ENCODE results near the gene LRRC73.

Gene LRRC73

GRCh38 chr6:43493833-43494232 lies 16.3 kb downstream of the LRRC73 start:
- in situ Hi-C loops (cut with HindIII; ENCODE audit: low sequenced_read_pairs), result no loop called here

- in situ Hi-C loops (cut with HindIII; ENCODE audit: low sequenced_read_pairs), result no loop called here
Measured at GRCh38 chr6:43493230-43493629, 16.9 kb downstream of the LRRC73 start.

- in situ Hi-C loops (cut with HindIII; ENCODE audit: low sequenced_read_pairs), result no loop called here
Measured at GRCh38 chr6:43492673-43493072, 17.5 kb downstream of the LRRC73 start.

- in situ Hi-C loops (cut with HindIII; ENCODE audit: low sequenced_read_pairs), result no loop called here
Measured at GRCh38 chr6:43491750-43492661, 18.1 kb downstream of the LRRC73 start.

GRCh38 chr6:43490523-43490939 lies 19.6 kb downstream of the LRRC73 start:
- in situ Hi-C loops (cut with HindIII; ENCODE audit: low sequenced_read_pairs), result no loop called here

DNA sequence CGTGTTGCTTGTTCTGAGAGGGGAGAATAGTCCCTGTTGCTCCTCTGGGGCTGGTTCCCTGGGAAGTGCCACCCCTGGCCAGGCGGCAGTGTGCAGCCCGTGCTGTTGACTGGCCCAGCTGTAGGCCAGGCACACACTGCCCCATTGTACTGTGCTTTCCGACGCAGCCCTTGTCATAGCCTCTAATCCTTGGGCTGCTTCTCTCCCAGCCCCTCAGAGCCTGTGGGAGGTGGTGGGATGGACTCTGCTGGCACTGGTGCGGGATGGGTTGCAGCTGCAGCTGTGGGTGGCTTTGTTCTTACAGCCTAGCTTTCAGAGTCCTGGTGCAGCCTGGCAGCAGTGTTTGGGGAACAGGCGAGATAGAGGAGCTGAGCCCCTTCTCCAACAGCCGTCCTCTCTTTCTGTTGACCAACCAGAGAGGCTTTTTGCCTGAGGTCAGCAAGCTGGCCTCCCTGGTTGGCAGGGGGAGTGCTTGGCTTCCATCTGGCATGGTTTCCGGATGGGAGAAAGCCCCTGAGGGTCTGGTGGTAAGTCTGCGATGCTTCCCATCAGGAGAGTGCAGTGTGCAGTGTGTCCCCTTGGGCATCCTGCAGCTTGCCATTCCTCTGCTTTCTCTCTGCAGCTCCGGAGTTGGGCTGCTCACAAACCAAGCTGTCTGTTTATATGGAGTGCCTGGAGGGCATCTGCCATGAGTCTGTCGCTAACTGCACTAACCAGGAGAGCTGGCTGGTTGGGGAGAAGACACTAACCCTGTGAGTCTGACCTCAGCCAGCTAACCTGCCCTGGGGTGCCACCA lies 20.7 kb downstream of the LRRC73 start:
- in situ Hi-C loops (cut with HindIII; ENCODE audit: low sequenced_read_pairs), result no loop called here

DNA sequence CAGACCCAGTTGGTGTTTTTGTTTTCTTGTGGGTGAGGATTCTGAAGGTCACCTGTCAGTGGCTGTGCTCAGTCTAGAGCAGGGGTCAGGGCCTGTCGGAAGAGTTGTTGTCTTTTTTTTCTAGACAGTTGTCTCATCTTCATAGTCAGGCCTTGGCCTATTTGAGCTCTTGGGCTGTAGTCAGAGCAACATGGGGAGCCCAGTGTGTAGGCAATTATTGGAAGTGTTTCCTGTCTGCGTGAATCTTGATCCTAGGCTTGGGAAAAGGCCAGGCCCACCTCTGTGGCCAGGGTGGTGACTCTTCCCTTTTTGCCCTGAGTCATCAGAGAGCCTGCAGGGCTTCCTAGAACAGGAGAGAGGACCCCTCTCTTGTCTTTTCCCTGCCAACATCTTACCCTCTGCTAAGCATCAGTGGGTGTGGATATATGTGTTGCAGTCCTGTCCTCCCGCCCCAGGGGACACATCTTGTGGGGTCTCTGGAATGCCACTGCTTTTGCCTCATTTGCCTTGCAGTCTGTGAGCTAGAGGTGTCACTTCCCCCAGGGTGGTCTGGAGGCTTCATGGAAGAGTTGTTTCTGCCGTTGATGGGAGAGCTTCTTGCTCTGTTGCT lies 21.4 kb downstream of the LRRC73 start:
- in situ Hi-C loops (cut with HindIII; ENCODE audit: low sequenced_read_pairs), result no loop called here

DNA sequence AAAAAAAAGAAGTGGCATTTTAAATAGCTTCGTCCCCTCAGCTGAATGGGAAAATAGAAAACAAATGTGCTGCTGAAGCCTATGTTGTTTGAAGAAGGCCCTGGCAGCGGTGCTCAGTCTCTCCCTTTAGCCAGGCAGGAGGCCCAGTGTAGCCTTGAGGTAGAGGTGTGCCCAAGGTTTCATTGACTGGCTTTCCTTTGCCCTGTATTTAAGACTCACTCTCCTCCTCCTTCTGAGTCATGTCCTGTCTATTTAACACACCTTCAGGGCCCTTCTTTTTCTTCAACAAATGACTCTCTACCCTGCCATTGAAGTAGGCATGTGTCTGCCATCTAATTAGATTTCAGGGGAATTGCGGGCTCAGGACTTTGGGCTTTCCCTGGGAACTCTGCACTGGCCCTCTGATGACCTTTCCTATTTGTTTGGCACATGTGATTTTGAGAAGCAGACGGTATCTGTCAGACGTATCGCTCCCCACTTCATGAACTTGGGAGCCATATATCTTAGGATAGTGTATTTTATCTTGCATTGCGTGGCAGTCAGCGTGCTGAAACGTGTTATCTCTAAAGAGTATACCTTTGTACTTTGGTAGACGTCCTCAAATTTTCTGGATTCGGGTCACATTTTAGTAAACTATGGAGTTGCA lies 28.4 kb downstream of the LRRC73 start:
- in situ Hi-C loops (cut with HindIII; ENCODE audit: low sequenced_read_pairs), result no loop called here

GRCh38 chr6:43481075-43481474 lies 29.1 kb downstream of the LRRC73 start:
- in situ Hi-C loops (cut with HindIII; ENCODE audit: low sequenced_read_pairs), result no loop called here

GRCh38 chr6:43478008-43478372 lies 32.2 kb downstream of the LRRC73 start:
- in situ Hi-C loops (cut with HindIII; ENCODE audit: low sequenced_read_pairs), result no loop called here

GRCh38 chr6:43477235-43478007 lies 32.7 kb downstream of the LRRC73 start, which contains the start of gene TJAP1:
Gene TJAP1 (plus strand): TSS chr6:43477570. CDS start chr6:43499002, 21,432 bp downstream.
- in situ Hi-C loops (cut with HindIII; ENCODE audit: low sequenced_read_pairs), result no loop called here

DNA sequence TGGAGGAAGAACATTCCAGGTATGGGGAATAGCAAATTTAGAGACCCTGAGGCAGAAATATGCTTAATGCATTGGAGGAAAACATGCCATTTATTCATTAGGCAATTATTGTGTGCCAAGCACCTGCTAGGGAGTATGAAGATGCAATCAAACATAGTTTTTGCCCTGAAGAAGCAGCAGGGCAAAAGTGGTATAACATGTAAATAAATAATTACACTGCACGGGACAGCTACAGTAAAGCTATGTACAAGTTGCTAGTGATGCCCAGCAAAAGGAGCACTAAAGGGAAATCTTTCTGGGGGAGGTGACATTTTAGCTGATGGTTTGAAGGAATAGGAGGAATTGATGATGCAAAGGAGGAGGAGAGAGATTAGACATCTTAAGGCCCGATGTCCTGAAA lies 33.4 kb downstream of the LRRC73 start:
- in situ Hi-C loops (cut with HindIII; ENCODE audit: low sequenced_read_pairs), result no loop called here

GRCh38 chr6:43475516-43475915 lies 34.6 kb downstream of the LRRC73 start:
- in situ Hi-C loops (cut with HindIII; ENCODE audit: low sequenced_read_pairs), result no loop called here

DNA sequence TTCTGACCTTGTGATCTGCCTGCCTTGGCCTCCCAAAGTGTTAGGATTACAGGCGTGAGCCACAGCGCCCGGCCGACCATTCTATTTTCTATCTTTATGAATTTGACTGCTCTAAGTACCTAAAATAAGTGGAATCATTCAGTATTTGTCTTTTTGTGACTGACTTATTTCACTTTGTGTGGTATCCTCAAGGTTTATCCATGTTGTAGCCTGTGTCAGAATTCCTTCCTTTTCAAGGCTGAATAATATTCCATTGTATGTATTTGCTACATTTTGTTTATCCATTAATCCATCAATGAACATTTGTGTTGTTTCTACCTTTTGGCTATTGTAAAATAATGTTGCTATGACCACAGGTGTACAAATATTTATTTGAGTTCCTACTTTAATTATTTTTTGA lies 37.6 kb downstream of the LRRC73 start:
- in situ Hi-C loops (cut with HindIII; ENCODE audit: low sequenced_read_pairs), result no loop called here

GRCh38 chr6:43471399-43471798 lies 38.7 kb downstream of the LRRC73 start:
- in situ Hi-C loops (cut with HindIII; ENCODE audit: low sequenced_read_pairs), result no loop called here

DNA sequence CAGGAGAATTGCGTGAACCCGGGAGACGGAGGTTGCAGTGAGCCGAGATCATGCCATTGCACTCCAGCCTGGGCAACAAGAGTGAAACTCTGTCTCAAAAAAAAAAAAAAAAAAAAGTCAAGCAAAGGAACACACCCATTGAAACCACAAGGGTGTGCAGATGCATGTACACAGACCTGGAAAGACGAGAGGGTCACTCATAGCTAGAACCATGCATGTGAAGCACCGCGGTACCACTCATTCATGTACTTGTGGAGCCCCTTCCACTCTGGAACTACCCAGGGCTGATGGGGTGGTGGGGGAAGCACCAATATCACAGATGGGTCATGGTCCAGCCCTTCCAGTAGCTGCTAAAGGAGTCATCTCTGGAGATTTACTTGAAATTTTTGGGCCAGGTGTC lies 40.2 kb downstream of the LRRC73 start:
- in situ Hi-C loops (cut with HindIII; ENCODE audit: low sequenced_read_pairs), result no loop called here

GRCh38 chr6:43468748-43469681 lies 41.1 kb downstream of the LRRC73 start:
- in situ Hi-C loops (cut with HindIII; ENCODE audit: low sequenced_read_pairs), result no loop called here

DNA sequence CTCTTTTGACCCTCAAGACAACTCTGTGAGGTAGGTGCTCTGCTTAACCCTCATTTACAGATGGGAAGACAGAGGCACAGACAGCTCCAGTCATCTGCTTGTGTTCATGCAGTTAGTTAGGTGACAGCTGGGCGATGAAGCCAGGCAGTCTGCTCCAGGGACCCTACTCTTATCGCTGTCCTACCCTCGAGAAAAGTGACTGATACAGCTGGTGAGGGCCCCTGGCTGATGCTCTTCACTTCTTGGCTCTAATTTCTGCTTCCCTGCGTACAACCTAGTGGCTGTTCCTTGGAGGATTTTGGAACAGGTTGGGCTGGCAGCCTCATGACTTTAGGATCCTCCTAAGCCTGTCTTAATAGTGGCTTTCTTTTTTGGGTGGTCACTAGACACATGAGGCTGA lies 41.9 kb downstream of the LRRC73 start:
- in situ Hi-C loops (cut with HindIII; ENCODE audit: low sequenced_read_pairs), result no loop called here

DNA sequence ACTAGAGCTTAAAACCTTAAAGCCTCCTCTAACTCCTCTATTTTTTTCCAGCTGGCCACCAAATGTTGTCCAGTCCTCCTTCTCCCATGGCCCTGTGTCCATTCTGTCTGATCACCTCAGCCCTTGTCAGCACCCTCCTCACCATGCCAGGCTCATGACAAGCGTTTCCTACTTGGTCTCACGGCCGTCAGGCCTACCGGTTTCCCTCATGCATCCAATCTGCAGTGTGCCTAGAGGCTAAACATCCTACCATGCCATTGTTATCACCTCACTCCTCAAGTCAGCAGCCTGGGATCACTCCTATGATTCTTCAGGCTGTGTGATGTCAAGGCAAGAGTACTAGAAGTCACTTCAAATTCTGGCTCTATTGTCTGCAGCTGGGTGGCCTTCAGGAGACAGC lies 42.4 kb downstream of the LRRC73 start:
- in situ Hi-C loops (cut with HindIII; ENCODE audit: low sequenced_read_pairs), result no loop called here
